Hepatocyte (in vitro differentiated cells): Measurements from ENCODE around the gene SLC5A5. TPM values are rescaled to one million over a fixed set of nuclear protein-coding genes. Genes with fewer than 3 reads are reported as not detected.

Experiments
- DNase-seq: peaks from one replicate; pipeline ENCODE4 v3.0.0-alpha.2; 2016; ENCODE audit warnings: low spot score
- H2AFZ ChIP-seq: fragments of 200-600 bp; sonication (generic); 2 replicates; pipeline ENCODE4 v1.6.0; 2016; ENCODE audit warnings: antibody characterized with exemption, mild to moderate bottlenecking
- H3K27ac ChIP-seq: fragments of 200-600 bp; sonication (generic); 2 replicates; pipeline ENCODE4 v1.5.1; 2016; ENCODE audit warnings: mild to moderate bottlenecking
- H3K27me3 ChIP-seq: fragments of 200-600 bp; sonication (generic); 2 replicates; pipeline ENCODE4 v1.6.1; 2016
- H3K36me3 ChIP-seq: fragments of 200-600 bp; sonication (generic); replicated peaks from 2 replicates; pipeline ENCODE4 v1.5.1; 2016; ENCODE audit warnings: low read depth; ENCODE audit not compliant: insufficient read depth
- H3K4me1 ChIP-seq: fragments of 200-600 bp; sonication (generic); 2 replicates; pipeline ENCODE4 v1.5.1; 2016; ENCODE audit warnings: mild to moderate bottlenecking, moderate library complexity; ENCODE audit not compliant: insufficient read depth
- H3K4me2 ChIP-seq: fragments of 200-600 bp; sonication (generic); 2 replicates; pipeline ENCODE4 v1.6.0; 2016
- H3K4me3 ChIP-seq: fragments of 200-600 bp; sonication (generic); 2 replicates; pipeline ENCODE4 v1.5.1; 2016; ENCODE audit warnings: mild to moderate bottlenecking
- H3K79me2 ChIP-seq: fragments of 200-600 bp; sonication (generic); 2 replicates; pipeline ENCODE4 v1.6.0; 2017; ENCODE audit warnings: mild to moderate bottlenecking
- H3K9me2 ChIP-seq: fragments of 200-600 bp; sonication (generic); replicated peaks from 2 replicates; pipeline ENCODE4 v1.6.0; 2017; ENCODE audit warnings: mild to moderate bottlenecking; ENCODE audit not compliant: insufficient read depth
- H3K9me3 ChIP-seq: fragments of 200-600 bp; sonication (generic); 2 replicates; pipeline ENCODE4 v1.5.1; 2016; ENCODE audit warnings: low read depth, mild to moderate bottlenecking
- H4K20me1 ChIP-seq: fragments of 200-600 bp; sonication (generic); 2 replicates; pipeline ENCODE4 v1.6.0; 2016; ENCODE audit warnings: mild to moderate bottlenecking; ENCODE audit not compliant: insufficient read depth, poor library complexity, severe bottlenecking
- CTCF ChIP-seq: fragments of 200-600 bp; sonication (generic); IDR thresholded peaks from 2 replicates; pipeline ENCODE4 v1.5.1; 2016; ENCODE audit warnings: antibody characterized with exemption, mild to moderate bottlenecking; ENCODE audit not compliant: poor library complexity
- EZH2 ChIP-seq: fragments of 200-600 bp; sonication (generic); IDR thresholded peaks from 2 replicates; pipeline ENCODE4 v1.6.1; 2016; ENCODE audit warnings: antibody characterized with exemption, mild to moderate bottlenecking, borderline replicate concordance
- EZH2phosphoT487 ChIP-seq: fragments of 200-600 bp; sonication (generic); IDR thresholded peaks from one replicate; pipeline ENCODE4 v1.6.1; 2018; ENCODE audit warnings: antibody characterized with exemption, mild to moderate bottlenecking, low read depth, moderate library complexity; ENCODE audit not compliant: unreplicated experiment, severe bottlenecking
- WGBS: methylation state at CpG from one replicate; pipeline ENCODE4 v1.1.6; 2016; ENCODE audit warnings: low lambda C conversion rate; ENCODE audit errors: missing lambda C conversion rate; 5-methylcytosine and 5-hydroxymethylcytosine counted together
- polyA plus RNA-seq: library from polyadenylated mRNA; unstranded; fragments of >200 nt; fragmentation: Nextera tagmentation; extraction: Ambion mirVana; gene quantifications from 2 replicates; pipeline ENCODE4 v1.2.1, GENCODE V29; 2016
- total RNA-seq: library from RNA; depleted of rRNA; stranded (reverse); fragments of >200 nt; gene quantifications from 2 replicates; pipeline ENCODE4 v1.2.3, GENCODE V29; 2014

SLC5A5 gene
- total and polyA plus RNA-seq, 2 experiments from 2014 or later, result 0.03 TPM; not detected in 1

- H3K9me2 ChIP-seq, result no peaks in the 10 kb centered on the region
- H3K4me1 ChIP-seq, result no peaks in the 10 kb centered on the region
- H3K4me3 ChIP-seq, result no peak overlapping the region
- TF ChIP-seq EZH2 (no peak), CTCF (no peak), EZH2phosphoT487 (no peak)
- no peak overlapping the region for H2AFZ ChIP-seq
- H3K27ac ChIP-seq, result no peak overlapping the region
- H4K20me1 ChIP-seq, result no peaks in the 10 kb centered on the region
- H3K79me2 ChIP-seq, result no peaks in the 10 kb centered on the region
- H3K9me3 ChIP-seq, result no peaks in the 10 kb centered on the region
- no peak overlapping the region for H3K4me2 ChIP-seq
- DNase-seq, result no peak
- no peaks in the 10 kb centered on the region for H3K27me3 ChIP-seq
- no peaks in the 10 kb centered on the region for H3K36me3 ChIP-seq
- WGBS, result 56% methylated on average over 3 of the region's 3 CpGs
Measured at GRCh38 chr19:17922138-17922537, 50.4 kb downstream of the SLC5A5 start.

GRCh38 chr19:17926044-17926443, 54.3 kb downstream of the SLC5A5 start:
- Histone ChIP-seq H3K27ac (no peak overlapping the region), H3K4me1 (no peaks in the 10 kb centered on the region)
- TF ChIP-seq CTCF (no peak), EZH2 (no peak), EZH2phosphoT487 (no peak)

GRCh38 chr19:17929056-17929455, 57.3 kb downstream of the SLC5A5 start:
- 82% methylated on average over 4 of the region's 4 CpGs for WGBS
- no peak for TF ChIP-seq CTCF
- TF ChIP-seq EZH2, result no peak
- TF ChIP-seq EZH2phosphoT487, result no peak
- Histone ChIP-seq H3K9me3 (no peaks in the 10 kb centered on the region), H3K36me3 (no peaks in the 10 kb centered on the region), H2AFZ (no peak overlapping the region), H3K4me3 (no peak overlapping the region), H4K20me1 (no peaks in the 10 kb centered on the region), H3K9me2 (no peaks in the 10 kb centered on the region), H3K27me3 (no peaks in the 10 kb centered on the region), H3K79me2 (peaks cover 11% of the 10 kb centered on the region), H3K4me2 (no peak overlapping the region), H3K4me1 (peaks cover 7% of the 10 kb centered on the region), H3K27ac (no peak overlapping the region)
- DNase-seq, result no peak

More at GRCh38 chr19:17926044-17926443, 54.3 kb downstream of the SLC5A5 start:
- no peaks in the 10 kb centered on the region for H4K20me1 ChIP-seq
- H3K36me3 ChIP-seq, result no peaks in the 10 kb centered on the region
- DNase-seq, result no peak
- no peaks in the 10 kb centered on the region for H3K9me3 ChIP-seq
- no peak overlapping the region for H3K4me2 ChIP-seq
- no peak overlapping the region for H2AFZ ChIP-seq
- H3K27me3 ChIP-seq, result no peaks in the 10 kb centered on the region
- H3K9me2 ChIP-seq, result no peaks in the 10 kb centered on the region
- H3K4me3 ChIP-seq, result no peak overlapping the region
- H3K79me2 ChIP-seq, result no peaks in the 10 kb centered on the region
- 88% methylated on average over 4 of the region's 4 CpGs for WGBS
